ENCODE measurements around the gene NEURL1. TPM values are rescaled to one million over a fixed set of nuclear protein-coding genes. Genes with fewer than 3 reads are reported as not detected.

Gene NEURL1
- total and polyA plus RNA-seq, 2 donors (not counting 3 experiments of a cell fraction or from before 2014, with no cell fraction given), result 0.06 to 0.22 TPM

DNA sequence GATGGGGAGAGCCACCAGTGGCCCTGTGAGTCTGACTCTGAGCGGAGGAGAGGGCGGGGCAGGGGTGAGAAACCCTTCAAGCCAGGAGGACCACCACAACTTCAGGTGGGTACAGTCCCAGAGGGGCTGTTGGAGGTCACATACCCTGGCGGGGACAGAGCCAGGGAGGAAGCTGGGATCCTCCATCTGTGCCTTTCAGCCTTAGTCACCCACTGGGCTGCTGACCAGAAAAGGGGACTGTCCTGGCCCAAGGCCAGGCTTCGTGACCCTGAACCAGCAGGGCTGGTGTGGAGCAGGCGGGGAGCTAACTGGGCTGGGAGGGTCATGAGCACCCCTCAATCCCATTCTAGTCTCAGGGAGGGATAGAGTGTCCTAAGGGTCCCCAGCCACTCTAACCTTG lies 13.0 kb upstream of the NEURL1 start:
- POLR2A ChIA-PET, result no interaction called here
- Histone ChIP-seq H3K4me3 (replicated peaks in 1 of 3; ENCODE audit: insufficient read depth in 1 of 3, low read depth in 1 of 3, low read length in 3 of 3) (no peak overlapping the region), H3K79me2 (ENCODE audit: control insufficient read depth, insufficient read depth, low read length) (no peaks in the 10 kb centered on the region), H3K9me1 (replicated peaks; ENCODE audit: control insufficient read depth, extremely low read depth, insufficient read depth, low read length) (no peaks in the 10 kb centered on the region), H3K27me3 (ENCODE audit: control insufficient read depth in 2 of 2, insufficient read depth in 2 of 2, low read length in 2 of 2) (no peaks in the 10 kb centered on the region), H3K9me3 (replicated peaks; ENCODE audit: control insufficient read depth, insufficient read depth, low read length) (no peaks in the 10 kb centered on the region), H4K20me1 (replicated peaks; ENCODE audit: control insufficient read depth, extremely low read depth, insufficient read depth, low read length) (no peaks in the 10 kb centered on the region), H3K4me2 (ENCODE audit: insufficient read depth, low read length) (no peak overlapping the region), H3K9ac (replicated peaks; ENCODE audit: extremely low read depth, insufficient read depth, low read length) (no peak overlapping the region), H2AFZ (ENCODE audit: low read depth, low read length) (no peak overlapping the region), H3K4me1 (ENCODE audit: control insufficient read depth, extremely low read depth, insufficient read depth, low read length) (no peaks in the 10 kb centered on the region), H3K36me3 (ENCODE audit: control insufficient read depth in 2 of 2, extremely low read depth in 1 of 2, insufficient read depth in 2 of 2, low read length in 2 of 2) (no peaks in the 10 kb centered on the region), H3K27ac (ENCODE audit: insufficient read depth, low read depth, low read length) (no peak overlapping the region)
- no peak for DNase-seq (ENCODE audit: low read depth, low spot score)
- intact Hi-C loops (cut with micrococcal nuclease), result loop anchor here (5.0 kb wide), 2 partner anchors 48 to 112 kb away; no protein-coding TSS in a partner anchor
- FAIRE-seq, result no peak
- dilution Hi-C loops (cut with MboI; ENCODE audit: extremely low pct_ligation_motif_present, low sequenced_read_pairs), result no loop called here
- CTCF ChIA-PET, result interaction anchor here (1.0 to 2.4 kb wide), 7 partner anchors 11 to 64 kb away, joined by 3 to 21 read pairs (median 5); no protein-coding TSS in a partner anchor
- BruUV-seq (replicated peaks), result no TSS peak
- TF ChIP-seq MYC (IDR thresholded peaks at IDR 0.05; ENCODE audit: low read depth, low read length) (no peak), GATA2 (IDR thresholded peaks at IDR 0.05; ENCODE audit: insufficient read depth, insufficient read length, low read depth, low read length) (no peak), FOS (IDR thresholded peaks at IDR 0.05; ENCODE audit: borderline replicate concordance, insufficient read depth, low read length) (no peak), JUN (IDR thresholded peaks at IDR 0.05; ENCODE audit: borderline replicate concordance, insufficient read depth, insufficient read length, low read depth) (no peak), EZH2 (IDR thresholded peaks at IDR 0.05; ENCODE audit: borderline replicate concordance, low read depth, low read length, severe bottlenecking) (no peak), POLR2A (IDR thresholded peaks at IDR 0.05; ENCODE audit: low read depth, low read length) (no peak), POLR2AphosphoS5 (IDR thresholded peaks at IDR 0.05; ENCODE audit: insufficient read depth, low read depth, low read length) (no peak)
- TF ChIP-seq, protein P1, sequence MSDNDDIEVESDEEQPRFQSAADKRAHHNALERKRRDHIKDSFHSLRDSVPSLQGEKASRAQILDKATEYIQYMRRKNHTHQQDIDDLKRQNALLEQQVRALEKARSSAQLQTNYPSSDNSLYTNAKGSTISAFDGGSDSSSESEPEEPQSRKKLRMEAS (IDR thresholded peaks at IDR 0.05; ENCODE audit: insufficient read depth, insufficient read length), result no peak

Measured in endothelial cell of umbilical vein (primary cell).